DMS79 treated with DMSO at 0.1 percent for 48 hours (cell line): Measurements from ENCODE around the gene NXPE1.
"Not testable (repeated sequence)": the region's sequence is repeated elsewhere in the genome, so short reads cannot be mapped to it uniquely, and the experiment has no call there.

Source experiments
- DNase-seq: peaks from one replicate; lab custom pipeline; 2025; lab: John Stamatoyannopoulos, UW

Gene NXPE1

DNA sequence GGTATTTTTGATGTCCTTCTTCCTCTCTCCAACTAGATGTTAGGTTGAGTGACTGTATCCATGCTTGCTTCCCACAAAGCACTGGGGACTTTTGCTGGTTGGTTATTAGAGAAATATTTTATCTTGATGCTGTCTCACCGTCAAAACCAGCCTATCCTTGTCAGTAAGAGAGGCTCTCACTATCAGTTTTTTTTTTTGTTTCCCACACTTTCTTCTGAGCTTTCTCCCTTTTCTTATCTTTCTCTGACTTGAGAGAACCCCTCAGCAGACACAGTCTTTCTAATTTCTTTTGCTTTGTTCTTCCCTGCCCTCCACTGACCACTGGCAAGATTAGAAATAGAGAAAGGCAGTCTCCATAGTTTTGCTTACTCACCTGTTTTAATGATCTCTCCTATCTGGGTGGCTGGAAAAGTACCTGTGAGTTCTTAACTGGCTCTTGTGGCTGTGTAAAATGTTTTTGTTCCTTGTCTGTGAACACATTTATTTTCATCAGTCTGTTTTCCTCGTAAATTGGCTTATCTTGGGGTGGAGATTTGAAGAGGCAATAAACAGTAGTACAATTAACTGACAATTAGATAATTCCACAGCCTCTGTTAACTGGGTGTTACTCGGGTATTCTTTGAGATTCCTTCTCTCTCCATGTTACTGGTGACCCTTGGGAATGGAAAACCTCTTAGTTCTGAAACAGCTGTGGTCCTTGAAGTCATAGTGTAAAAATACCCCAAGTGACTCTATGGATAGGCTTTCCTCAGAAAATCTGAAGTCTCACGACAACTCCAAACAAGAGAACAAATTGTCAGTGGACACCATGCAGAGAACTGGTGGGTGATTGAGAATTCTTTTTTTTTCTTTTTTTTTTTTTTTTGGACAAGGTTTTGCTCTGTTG is at the start of gene NXPE1:
Gene NXPE1, minus strand, starts transcription at position 457 of the 886 bp plus-strand sequence. CDS start 8,680 bp downstream, outside the sequence.
- no peak for DNase-seq

DNA sequence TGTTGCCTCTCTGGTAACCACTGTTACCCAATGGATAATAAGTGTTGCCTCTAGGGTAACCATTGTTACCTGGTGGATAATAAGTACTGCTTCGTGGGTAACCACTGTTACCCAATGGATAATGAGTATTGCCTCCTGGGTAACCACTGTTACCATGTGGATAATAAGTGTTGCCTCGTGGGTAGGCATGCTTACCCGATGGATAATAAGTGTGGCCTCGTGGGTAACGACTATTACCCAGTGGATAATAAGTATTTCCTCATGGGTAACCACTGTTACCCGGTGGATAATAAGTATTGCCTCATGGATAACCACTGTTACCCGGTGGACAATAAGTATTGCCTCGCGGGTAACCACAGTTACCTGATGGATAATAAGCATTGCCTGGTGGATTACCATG is 49.7 kb upstream of the NXPE1 start:
- no peak for DNase-seq

DNA sequence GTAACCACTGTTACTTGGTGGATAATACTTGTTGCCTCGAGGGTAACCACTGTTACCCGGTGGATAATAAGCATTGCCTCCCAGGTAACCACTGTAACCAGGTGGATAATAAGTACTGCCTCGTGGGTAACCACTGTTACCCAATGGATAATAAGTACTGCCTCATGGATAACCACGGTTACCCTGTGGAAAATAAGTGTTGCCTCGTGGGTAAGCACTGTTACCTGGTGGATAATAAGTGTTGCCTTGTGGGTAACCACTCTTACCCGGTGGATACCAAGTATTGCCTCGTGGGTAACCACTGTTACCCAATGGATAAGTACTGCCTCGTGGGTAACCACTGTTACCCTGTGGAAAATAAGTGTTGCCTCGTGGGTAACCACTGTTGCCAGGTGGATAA is 48.9 kb upstream of the NXPE1 start:
- not testable (repeated sequence) for DNase-seq

DNA sequence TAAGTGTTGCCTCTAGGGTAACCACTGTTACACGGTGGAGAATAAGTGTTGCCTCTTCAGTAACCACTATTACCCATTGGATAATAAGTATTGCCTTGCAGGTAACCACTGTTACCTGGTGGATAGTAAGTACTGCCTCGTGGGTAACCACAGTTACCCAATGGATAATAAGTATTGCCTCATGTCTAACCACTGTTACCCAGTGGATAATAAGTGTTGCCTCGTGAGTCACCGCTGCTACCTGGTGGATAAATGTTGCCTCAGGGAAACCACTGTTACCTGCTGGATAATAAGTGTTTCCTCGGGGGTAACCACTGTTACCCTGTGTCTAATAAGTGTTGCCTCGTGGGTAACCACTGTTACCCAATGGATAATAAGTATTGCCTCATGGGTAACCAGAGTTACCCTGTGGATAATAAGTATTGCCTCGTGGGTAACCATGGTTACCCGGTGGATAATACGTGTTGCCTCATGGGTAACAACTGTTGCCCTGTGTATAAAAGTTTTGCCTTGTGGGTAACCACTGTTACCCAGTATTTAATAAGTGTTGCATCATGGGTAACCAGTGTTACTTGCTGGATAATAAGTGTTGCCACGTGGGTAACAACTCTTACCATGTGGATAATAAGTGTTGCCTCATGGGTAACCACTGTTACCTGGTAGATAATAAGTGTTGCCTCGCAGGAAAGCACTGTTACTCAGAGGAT is 48.2 kb upstream of the NXPE1 start:
- DNase-seq = no peak

DNA sequence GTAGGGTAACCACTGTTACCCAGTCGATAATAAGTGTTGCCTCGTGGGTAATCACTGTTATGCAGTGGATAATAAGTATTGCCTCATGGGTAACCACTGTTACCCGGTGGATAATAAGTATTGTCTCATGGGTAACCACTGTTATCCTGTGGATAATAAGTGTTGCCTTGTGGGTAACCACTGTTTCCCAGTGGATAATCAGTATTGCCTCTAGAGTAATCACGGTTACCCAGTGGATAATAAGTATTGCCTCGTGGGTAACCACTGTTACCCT is 47.1 kb upstream of the NXPE1 start:
- not testable (repeated sequence) for DNase-seq

DNA sequence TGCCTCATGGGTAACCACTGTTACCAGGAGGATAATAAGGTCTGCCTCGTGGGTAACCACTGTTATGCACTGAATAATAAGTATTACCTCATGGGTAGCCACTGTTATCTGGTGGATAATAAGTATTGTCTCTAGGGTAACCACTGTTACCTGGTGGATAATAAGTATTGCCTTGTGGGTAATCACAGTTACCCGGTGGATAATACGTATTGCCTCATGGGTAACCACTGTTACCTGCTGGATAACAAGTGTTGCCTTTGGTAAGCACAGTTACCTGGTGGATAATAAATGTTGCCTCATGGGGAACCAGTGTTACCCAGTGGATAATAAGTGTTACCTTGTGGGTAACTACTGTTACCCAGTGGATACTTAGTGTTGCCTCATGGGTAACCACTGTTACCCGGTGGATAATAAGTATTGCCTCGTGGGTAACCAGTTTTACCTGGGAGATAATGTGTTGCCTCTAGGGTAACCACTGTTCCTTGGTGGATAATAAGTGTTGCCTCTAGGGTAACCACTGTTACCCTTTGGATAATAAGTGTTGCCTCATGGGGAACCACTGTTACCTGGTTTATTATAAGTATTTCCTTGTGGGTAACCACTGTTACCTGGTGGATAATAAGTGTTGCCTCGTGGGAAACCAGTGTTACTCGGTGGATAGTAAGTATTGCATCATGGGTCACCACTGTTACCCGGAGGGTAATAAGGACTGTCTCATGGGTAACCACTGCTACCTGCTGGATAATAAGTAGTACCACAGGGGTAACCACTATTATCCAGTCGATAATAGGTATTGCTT is 46.5 kb upstream of the NXPE1 start:
- no peak for DNase-seq

DNA sequence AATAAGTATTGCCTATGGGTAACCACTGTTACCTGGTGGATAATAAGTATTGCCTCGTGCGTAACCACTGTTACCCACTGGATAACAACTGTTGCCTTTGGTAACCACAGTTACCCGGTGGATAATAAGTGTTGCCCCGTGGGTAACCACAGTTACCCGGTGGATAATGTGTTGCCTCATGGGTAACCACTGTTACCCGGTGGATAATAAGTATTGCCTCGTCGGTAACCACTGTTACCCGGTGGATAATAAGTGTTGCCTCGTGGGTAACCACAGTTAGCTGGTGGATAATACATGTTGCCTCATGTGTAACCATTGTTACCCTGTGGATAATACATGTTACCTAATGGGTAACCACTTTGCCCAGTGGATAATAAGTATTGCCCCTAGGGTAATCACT is 45.7 kb upstream of the NXPE1 start:
- DNase-seq = no peak

DNA sequence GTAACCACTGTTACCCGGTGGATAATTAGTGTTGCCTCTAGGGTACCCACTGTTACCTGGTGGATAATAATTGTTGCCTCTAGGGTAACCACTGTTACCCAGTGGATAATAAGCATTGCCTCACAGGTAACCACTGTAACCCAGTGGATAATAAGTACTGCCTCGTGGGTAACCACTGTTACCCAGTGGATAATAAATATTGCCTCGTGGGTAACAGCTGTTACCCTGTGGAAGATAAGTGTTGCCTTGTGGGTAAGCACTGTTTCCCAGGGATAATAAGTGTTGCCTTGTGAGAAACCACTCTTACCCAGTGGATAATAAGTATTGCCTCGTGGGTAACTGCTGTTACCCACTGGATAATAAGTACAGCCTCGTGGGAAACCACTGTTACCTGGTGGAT is 45.2 kb upstream of the NXPE1 start:
- no peak for DNase-seq

DNA sequence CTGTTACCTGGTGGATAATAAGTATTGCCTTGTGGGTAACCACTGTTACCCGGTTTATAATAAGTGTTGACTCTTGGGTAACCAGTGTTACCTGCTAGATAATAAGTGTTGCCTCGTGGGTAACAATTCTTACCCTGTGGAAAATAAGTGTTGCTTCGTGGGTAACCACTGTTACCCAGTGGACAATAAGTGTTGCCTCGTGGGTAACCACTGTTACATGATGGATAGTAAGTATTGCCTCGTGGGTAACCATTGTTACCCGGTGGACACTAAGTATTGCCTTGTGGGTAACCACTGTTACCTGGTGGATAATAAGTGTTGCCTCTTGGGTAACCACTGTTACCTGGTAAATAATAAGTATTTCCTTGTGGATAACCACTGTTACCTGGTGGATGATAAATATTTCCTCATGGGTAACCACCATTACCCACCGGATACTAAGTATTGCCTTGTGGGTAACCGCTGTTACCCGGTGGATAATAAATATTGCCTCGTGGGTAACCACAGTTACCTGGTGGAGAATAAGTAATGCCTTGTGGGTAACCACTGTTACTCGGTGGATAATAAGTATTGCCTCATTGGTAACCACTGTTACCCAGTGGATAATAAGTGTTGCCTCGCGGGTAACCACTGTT is 44.6 kb upstream of the NXPE1 start:
- DNase-seq = no peak

DNA sequence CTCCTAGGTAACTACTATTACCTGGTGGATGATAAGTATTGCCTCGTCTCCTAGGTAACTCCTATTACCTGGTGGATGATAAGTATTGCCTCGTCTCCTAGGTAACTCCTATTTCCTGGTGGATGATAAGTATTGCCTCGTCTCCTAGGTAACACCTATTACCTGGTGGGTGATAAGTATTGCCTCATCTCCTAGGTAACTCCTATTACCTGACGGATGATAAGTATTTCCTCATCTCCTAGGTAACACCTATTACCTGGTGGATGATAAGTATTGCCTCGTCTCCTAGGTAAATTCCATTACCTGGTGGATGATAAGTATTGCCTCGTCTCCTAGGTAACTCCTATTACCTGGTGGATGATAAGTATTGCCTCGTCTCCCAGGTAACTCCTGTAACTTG is 43.5 kb upstream of the NXPE1 start:
- DNase-seq = not testable (repeated sequence)

DNA sequence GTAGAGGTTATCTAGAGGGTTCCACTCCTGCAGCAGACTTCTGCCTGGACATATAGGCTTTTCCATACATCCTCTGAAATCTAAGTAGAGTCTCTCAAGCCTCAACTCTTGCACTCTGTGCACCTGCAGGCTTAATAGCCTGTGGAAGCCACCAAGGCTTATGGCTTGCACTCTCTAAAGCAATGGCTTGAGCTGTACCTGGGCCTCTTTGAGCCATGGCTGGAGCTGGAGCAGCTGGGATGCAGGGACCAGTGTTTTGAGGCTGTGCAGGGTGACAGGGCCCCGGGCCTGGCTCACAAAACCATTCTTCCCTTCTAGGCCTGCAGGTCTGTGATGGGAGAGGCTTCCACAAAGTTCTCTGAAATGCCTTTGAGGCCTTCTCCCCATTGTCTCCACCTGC is 38.8 kb upstream of the NXPE1 start:
- DNase-seq = no peak

DNA sequence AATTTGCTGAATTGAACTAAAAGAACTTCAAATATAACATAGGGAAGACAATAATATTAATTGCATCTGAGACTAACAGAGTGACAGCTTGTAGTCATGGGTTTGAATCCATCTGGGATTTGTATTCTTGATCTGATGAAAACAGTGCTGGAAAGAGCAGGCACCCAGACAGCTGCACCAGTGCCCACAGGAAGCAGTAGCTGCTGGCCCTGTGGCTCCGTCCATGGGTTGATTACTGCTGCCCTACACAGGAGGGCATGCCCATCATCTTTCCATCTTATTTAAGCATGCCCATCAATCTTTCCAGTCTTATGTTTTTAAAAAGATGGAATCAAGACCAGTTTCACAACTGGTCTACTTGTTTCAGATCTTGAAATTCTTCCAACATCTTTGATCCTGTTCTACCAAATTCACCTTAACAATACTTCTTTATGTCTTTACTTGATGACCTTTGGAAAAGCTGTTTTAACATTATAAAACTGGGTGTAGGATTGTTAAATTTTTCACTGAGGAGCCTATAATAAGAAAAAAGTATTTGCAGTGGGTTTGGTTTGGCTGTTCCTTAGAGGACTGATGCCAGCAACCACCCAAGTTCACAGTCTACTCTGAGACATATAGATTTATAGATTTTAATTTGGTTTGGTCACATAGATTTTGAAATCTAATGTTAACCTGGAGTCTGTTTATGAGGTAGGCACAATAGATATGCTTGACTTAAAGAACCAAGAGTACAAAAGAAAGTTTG is 36.7 kb upstream of the NXPE1 start:
- DNase-seq = no peak

DNA sequence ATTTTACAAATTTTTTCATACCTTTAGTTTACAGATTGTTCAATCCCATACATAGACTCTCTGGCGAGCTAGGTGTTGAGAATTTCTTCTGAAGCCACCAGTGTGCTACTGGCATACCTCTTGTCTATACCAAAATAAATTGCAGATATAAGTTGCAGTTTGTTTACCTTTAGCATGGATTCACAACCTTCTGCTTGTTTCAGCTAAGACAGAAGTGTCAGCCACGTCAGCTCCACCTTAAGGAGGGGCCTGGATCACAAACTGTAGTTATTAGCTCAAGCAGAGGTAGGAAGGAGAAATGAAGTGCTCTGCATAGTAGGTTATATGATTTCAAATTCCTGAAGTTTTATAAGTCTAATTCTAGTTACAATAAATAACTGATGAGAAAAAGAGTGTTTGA is 35.9 kb upstream of the NXPE1 start, which contains the start of gene NXPE4:
Gene NXPE4, minus strand, starts transcription at position 216 of the 400 bp plus-strand sequence. CDS start 1,027 bp downstream, outside the sequence.
- DNase-seq = no peak

DNA sequence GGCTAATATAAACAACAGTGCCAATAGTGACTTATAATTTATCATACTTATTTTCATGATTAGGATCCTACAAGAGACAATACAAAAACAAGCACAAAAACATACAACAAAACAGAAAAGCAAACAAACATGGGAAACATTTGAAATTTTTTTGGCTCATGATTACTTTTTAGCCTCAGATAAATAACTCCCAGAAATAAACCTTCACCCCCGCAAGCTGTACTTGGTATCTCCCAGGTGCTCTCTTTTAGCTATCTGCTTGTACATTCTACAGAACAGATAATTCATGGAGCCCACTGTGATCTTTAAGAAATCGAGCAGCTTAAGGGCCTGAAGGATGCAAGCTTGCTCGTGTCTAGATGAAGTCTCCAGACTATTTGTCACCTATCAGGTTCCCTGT is 35.0 kb upstream of the NXPE1 start:
- no peak for DNase-seq

DNA sequence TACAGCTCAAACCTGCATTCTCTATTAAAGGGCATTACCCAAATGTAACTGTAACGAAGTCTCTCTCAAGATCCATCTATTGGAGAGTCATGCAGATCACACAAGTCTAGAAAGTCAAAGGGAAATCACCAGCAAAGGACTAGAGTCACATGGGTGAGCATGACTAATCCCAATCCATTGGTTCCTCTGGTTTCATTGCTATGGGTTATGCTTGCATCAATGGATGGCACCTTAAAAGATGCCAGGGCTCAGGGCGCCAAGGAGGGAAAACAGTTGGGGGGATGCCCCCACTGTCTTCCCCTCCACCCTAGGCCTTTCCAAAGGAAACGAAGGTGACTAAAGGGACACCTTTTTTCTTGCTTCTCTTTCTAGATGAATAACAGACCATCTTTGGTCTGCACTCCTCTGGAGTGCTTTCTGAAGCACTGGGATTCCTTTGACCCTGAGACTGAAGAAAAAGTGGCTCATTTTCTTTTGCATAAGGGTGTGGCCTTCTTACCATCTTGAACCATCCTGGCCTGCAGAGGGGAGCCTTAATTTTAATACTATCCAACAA is 27.8 kb upstream of the NXPE1 start:
- no peak for DNase-seq

DNA sequence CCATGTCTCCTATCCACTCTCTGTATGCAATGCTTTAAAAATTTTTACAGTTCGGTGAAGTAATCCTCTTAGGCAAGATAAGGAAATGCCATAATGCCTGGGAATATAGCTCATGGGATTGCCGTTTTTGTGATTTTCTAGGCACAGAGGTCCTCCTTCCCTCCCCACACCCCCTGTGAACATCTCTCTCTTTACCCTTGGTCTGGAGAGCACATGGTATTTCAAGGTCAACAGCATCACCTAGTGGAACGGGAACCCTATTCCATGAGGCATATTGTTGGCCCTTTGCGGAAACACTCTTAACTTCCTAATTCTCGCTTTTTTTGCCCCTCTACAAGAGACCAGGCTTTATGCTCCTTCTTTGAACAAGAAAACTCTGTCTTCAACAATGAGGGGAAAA is 27.1 kb upstream of the NXPE1 start:
- DNase-seq = no peak

DNA sequence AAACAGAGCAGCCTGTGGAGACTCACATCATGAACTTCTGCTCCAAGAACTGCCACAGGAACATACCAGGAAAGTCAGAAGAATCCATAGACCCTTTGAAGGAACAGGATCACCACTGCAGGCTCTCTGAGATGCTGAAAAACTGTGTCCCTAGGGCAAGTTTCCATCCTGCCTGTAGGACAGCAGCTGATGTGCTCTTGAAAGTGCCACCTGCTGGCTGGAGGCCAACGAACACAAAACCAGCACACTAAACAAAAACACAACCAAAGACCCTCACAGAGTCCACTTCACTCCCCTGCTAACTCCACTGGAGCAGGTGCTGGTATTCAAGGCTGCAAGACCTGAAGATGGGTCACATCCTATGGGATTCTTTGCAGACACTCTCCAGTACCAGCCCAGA is 12.0 kb upstream of the NXPE1 start:
- no peak for DNase-seq

DNA sequence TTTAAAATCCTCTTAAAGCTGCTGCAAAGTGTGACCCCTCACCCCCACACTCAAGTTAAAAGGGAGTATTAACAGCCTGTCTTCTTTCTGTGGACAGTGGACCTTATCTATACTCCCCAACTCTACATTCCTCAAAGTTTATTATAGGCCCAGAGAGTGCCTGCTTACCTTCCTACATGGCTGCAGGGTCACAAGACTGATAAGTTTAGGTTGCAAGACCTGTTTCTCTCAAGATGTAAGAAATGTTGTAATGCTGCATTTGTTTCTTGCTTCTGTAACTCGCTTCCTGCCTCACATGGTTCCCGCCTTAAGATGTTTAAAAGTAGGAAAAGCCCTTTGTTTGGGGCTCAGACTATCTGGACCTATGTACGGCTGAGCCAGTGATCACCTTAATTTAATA is 10.1 kb upstream of the NXPE1 start:
- DNase-seq = no peak

DNA sequence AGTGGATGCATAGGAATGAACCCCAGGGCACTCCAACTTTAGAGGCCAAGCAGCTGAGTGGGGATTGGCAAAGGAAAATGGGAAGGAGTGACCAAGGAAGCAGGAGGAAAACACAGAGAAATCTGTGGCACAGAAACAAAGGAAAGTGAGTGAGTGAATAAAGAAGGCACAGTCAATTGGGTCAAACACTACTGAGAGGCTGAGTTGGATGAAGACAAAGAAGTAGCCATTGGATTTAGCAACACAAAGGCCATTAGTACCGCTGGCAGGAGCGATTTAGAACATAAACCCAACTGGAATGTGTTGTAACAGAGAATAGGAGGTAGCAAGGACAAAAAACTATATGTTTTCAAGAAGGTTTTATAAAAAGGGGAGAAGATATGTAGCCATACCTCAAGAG is 6.6 kb upstream of the NXPE1 start:
- no peak for DNase-seq

DNA sequence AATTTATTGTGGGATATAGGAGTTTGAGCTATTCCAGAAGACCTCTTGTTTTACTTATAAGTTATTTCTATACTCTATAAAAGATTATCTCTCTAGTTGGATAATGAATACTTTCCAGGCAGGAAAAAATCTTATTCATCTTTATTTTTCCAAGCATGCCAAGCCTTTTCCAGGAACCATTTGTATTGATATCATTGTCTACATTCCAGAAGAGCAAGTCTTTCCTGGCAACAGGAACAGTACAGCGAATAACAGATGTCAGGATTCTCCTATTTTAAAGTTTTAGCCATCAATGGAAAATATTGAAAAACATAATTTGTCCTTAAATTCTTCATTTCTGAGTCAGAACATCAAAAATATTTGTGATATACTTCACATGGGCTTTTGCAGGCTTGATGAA is 5.2 kb upstream of the NXPE1 start:
- no peak for DNase-seq

DNA sequence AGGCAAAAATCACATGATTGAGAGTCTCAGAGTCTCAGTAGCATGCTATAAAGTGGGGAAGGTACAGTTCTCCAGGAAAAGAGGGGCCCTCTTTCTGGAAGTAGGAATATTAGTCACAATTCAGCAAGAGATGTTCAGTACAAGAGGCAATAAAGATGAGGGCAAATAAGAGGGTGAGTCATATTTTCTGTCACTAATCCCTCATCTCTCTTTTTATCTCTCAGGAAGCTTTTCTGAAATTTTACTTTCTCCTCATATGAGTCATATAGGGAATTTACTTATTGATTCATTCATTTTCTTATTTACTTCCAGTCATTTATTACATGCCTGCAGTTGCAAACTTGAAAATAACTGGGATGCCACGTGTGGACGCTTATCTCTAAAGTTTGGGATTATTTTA is 3.4 kb upstream of the NXPE1 start:
- DNase-seq = no peak
